K562 (cell line): ENCODE data around the gene ATG13. TPM values are rescaled to one million over a fixed set of nuclear protein-coding genes. Genes with fewer than 3 reads are reported as not detected.

Experiments used
- ARID2 ChIP-seq: fragments of 450-650 bp; IDR thresholded peaks from 2 replicates; pipeline ENCODE4 v1.6.1; 2017; ENCODE audit warnings: antibody characterized with exemption, mild to moderate bottlenecking
- ATF4 ChIP-seq: fragments of 450-650 bp; formaldehyde crosslinking; IDR thresholded peaks from 2 replicates; pipeline ENCODE4 v1.4.0; 2022; ENCODE audit warnings: mild to moderate bottlenecking, moderate library complexity
- BRF1 ChIP-seq: IDR thresholded peaks from 3 replicates; pipeline ENCODE4 v1.6.1; 2011; ENCODE audit warnings: borderline replicate concordance, mild to moderate bottlenecking; ENCODE audit not compliant: insufficient read length; ENCODE audit errors: extremely low read depth
- BRF2 ChIP-seq: IDR thresholded peaks from 3 replicates; pipeline ENCODE4 v1.6.1; 2011; ENCODE audit warnings: borderline replicate concordance, mild to moderate bottlenecking; ENCODE audit not compliant: insufficient read length, insufficient read depth
- CEBPB ChIP-seq: fragments of 450-650 bp; IDR thresholded peaks from 2 replicates; pipeline ENCODE4 v1.6.1; 2016; ENCODE audit warnings: missing genetic modification characterization, missing compliant biosample characterization
- E4F1 ChIP-seq: fragments of 250-450 bp; sonication (Bioruptor Pico); IDR thresholded peaks from 2 replicates; pipeline ENCODE4 v1.5.0; 2021; ENCODE audit warnings: mild to moderate bottlenecking, borderline replicate concordance
- FOXP1 ChIP-seq: sonication (generic); formaldehyde crosslinking; IDR thresholded peaks from 2 replicates; pipeline ENCODE4 v1.8.0; 2022; ENCODE audit warnings: mild to moderate bottlenecking, missing genetic modification reagents
- KLF16 ChIP-seq: IDR thresholded peaks from 2 replicates; pipeline ENCODE4 v1.6.1; 2016; ENCODE audit warnings: antibody characterized with exemption
- LARP7 ChIP-seq: fragments of 450-650 bp; IDR thresholded peaks from 2 replicates; pipeline ENCODE4 v1.6.1; 2016
- MAFF ChIP-seq: IDR thresholded peaks from 2 replicates; pipeline ENCODE4 v1.6.1; 2012; ENCODE audit warnings: low read length, improper control_type of control experiment
- NR0B1 ChIP-seq: fragments of 450-650 bp; IDR thresholded peaks from one replicate; pipeline ENCODE4 v1.6.1; 2018; ENCODE audit warnings: mild to moderate bottlenecking, moderate library complexity; ENCODE audit not compliant: partially characterized antibody
- POLR3G ChIP-seq: IDR thresholded peaks from 2 replicates; pipeline ENCODE4 v1.6.1; 2011; ENCODE audit not compliant: insufficient read length, insufficient replicate concordance; ENCODE audit errors: extremely low read depth
- RNF2 ChIP-seq: sonication (generic); IDR thresholded peaks from 2 replicates; pipeline ENCODE4 v1.6.1; 2016
- TAL1 ChIP-seq: fragments of 450-650 bp; IDR thresholded peaks from 2 replicates; pipeline ENCODE4 v1.6.1; 2016; ENCODE audit warnings: mild to moderate bottlenecking
- TBL1XR1 ChIP-seq, 2 experiments: IDR thresholded peaks; 2 replicates each; pipeline ENCODE4 v1.6.1; 2012; ENCODE audit warnings: improper control_type of control experiment in 2 of 2, low read length in 2 of 2, mild to moderate bottlenecking in 1 of 2
- TSC22D4 ChIP-seq: fragments of 450-650 bp; IDR thresholded peaks from 2 replicates; pipeline ENCODE4 v1.6.1; 2016; ENCODE audit warnings: missing genetic modification characterization, missing biosample characterization, control low read depth
- ZMIZ1 ChIP-seq, 2 experiments: fragments of 150-350 bp in 1 of 2; IDR thresholded peaks; 2 replicates each; pipeline ENCODE4 v1.6.1; 2012 to 2016; ENCODE audit warnings: low read depth in 2 of 2, low read length in 2 of 2, mild to moderate bottlenecking in 1 of 2, moderate library complexity in 1 of 2
- ZNF124 ChIP-seq: sonication (generic); formaldehyde crosslinking; IDR thresholded peaks from 2 replicates; pipeline ENCODE4 v1.8.1; 2022; ENCODE audit warnings: missing genetic modification reagents
- ZNF695 ChIP-seq: fragments of 450-650 bp; formaldehyde crosslinking; IDR thresholded peaks from 2 replicates; pipeline ENCODE4 v1.4.0; 2020; ENCODE audit warnings: mild to moderate bottlenecking, moderate library complexity
- polyA plus RNA-seq, 8 experiments: library from polyadenylated mRNA; depleted of rRNA in 4 of 8; stranded (reverse) in 5 of 8; unstranded in 3 of 8; fragments of >200 nt; fragmentation: Nextera tagmentation in 2 of 8; fragmentation: Illumina TruSeq in 1 of 8; extraction: Ambion mirVana in 2 of 8; extraction: Trizol in 1 of 8; gene quantifications; 2 replicates each; pipeline versions ENCODE4 v1.2.1 to v1.2.3, GENCODE V29; 2011 to 2014; ENCODE audit warnings: inconsistent platforms in 1 of 8, missing spikeins in 1 of 8
- total RNA-seq, 7 experiments: library from RNA; depleted of rRNA in 6 of 7; stranded (reverse); fragments of >200 nt in 6 of 7; fragmentation: Illumina TruSeq in 2 of 7; extraction: Trizol in 2 of 7; gene quantifications; 2 replicates each; pipeline versions ENCODE4 v1.2.1 to v1.2.3, GENCODE V29; 2011 to 2021; ENCODE audit warnings: low replicate concordance in 1 of 7

Gene ATG13
- total and polyA plus RNA-seq, 9 of the 15 experiments (the other 6 are each of a cell fraction or from before 2014, with no cell fraction given): 13.1 to 61.5 (median 36.5) TPM

- no peak for TF ChIP-seq BRF2
- TF ChIP-seq MAFF: no peak
- peak; percentile 79 for TF ChIP-seq CEBPB (tag)
- no peak for TF ChIP-seq TSC22D4 (tag)
- TF ChIP-seq ATF4 (CRISPR knock-in tag): no peak
- TF ChIP-seq ZNF695: no peak
- no peak for TF ChIP-seq POLR3G
- TF ChIP-seq KLF16: no peak
- TF ChIP-seq ZMIZ1 (IDR thresholded peaks at IDR 0.05; ENCODE audit: low read depth in 2 of 2, low read length in 2 of 2): peak in 1 of 2 experiments; percentile 99; a peak in 2 of 4 replicates
- no peak for TF ChIP-seq ARID2
- TF ChIP-seq RNF2: peak; percentile 58; the same call in 1 of the 2 replicates
- peak; percentile 60 to 75; a peak in 2 of 4 replicates for TF ChIP-seq TBL1XR1 (IDR thresholded peaks at IDR 0.05; ENCODE audit: low read length in 2 of 2)
- no peak; the same call in 1 of the 2 replicates for TF ChIP-seq E4F1 (CRISPR knock-in tag)
- peak; percentile 88 for TF ChIP-seq FOXP1 (CRISPR knock-in tag)
- no peak for TF ChIP-seq NR0B1
- TF ChIP-seq TAL1: no peak
- TF ChIP-seq BRF1: no peak
- TF ChIP-seq ZNF124 (CRISPR knock-in tag): no peak
- no peak; the same call in 1 of the 2 replicates for TF ChIP-seq LARP7
These were observed 23.6 kb upstream of the ATG13 start, which contains the start of gene AMBRA1 (continued) for GRCh38 chr11:46593550-46594373.
